T-helper 1 cell treated with Interleukin-12 subunit alpha and Interleukin-12 subunit beta and Interleukin-4 antibody, amounts not matched to agents 30 ng/mL and 1 ng/mL, for 36 hours (primary cell): ENCODE data around the gene KRT12. TPM values are rescaled to one million over a fixed set of nuclear protein-coding genes. Genes with fewer than 3 reads are reported as not detected.

Experiments used
- intact Hi-C: fragments of 100-400 bp; cut with micrococcal nuclease; formaldehyde crosslinking; loops from one replicate; pipeline ENCODE4 v1.15.1; 2024
- total RNA-seq: library from RNA; stranded (reverse); gene quantifications from 2 replicates; pipeline ENCODE4 v1.2.3, GENCODE V29; 2022

The KRT12 gene
- total RNA-seq = not detected in 2 replicates

- intact Hi-C loops = no loop called here
These were observed at the start of gene KRT12 for GRCh38 chr17:40866838-40867237. KRT12 (minus strand) TSS chr17:40867223; CDS start chr17:40867186, 37 bp downstream.

GRCh38 chr17:40916366-40916765, 49.3 kb upstream of the KRT12 start:
- intact Hi-C loops = no loop called here

- intact Hi-C loops = no loop called here
These were observed 48.8 kb upstream of the KRT12 start for GRCh38 chr17:40915721-40916256.

- intact Hi-C loops = no loop called here
These were observed 48.2 kb upstream of the KRT12 start for GRCh38 chr17:40915199-40915661.

GRCh38 chr17:40914075-40914855, 47.2 kb upstream of the KRT12 start:
- intact Hi-C loops = no loop called here

GRCh38 chr17:40912486-40913210, 45.6 kb upstream of the KRT12 start:
- intact Hi-C loops = no loop called here

- intact Hi-C loops = no loop called here
These were observed 43.4 kb upstream of the KRT12 start for GRCh38 chr17:40910441-40910841.

GRCh38 chr17:40909755-40910154, 42.7 kb upstream of the KRT12 start:
- intact Hi-C loops = loop anchor here (1.0 to 2.0 kb wide), 6 partner anchors 107 to 757 kb away; no protein-coding TSS in a partner anchor

GRCh38 chr17:40909351-40909750, 42.3 kb upstream of the KRT12 start:
- intact Hi-C loops = loop anchor here (1.0 to 2.0 kb wide), 6 partner anchors 107 to 757 kb away; no protein-coding TSS in a partner anchor

GRCh38 chr17:40906613-40907012, 39.6 kb upstream of the KRT12 start:
- intact Hi-C loops = no loop called here

- intact Hi-C loops = no loop called here
These were observed 38.3 kb upstream of the KRT12 start for GRCh38 chr17:40905370-40905769.

- intact Hi-C loops = no loop called here
These were observed 36.3 kb upstream of the KRT12 start for GRCh38 chr17:40903129-40903847.

GRCh38 chr17:40902498-40902897, 35.5 kb upstream of the KRT12 start:
- intact Hi-C loops = no loop called here

GRCh38 chr17:40901981-40902474, 35.0 kb upstream of the KRT12 start:
- intact Hi-C loops = no loop called here

GRCh38 chr17:40900809-40901356, 33.9 kb upstream of the KRT12 start:
- intact Hi-C loops = no loop called here

- intact Hi-C loops = no loop called here
These were observed 30.0 kb upstream of the KRT12 start for GRCh38 chr17:40896916-40897455.

- intact Hi-C loops = no loop called here
These were observed 28.2 kb upstream of the KRT12 start for GRCh38 chr17:40895106-40895730.

GRCh38 chr17:40888196-40888720, 21.2 kb upstream of the KRT12 start:
- intact Hi-C loops = no loop called here

- intact Hi-C loops = no loop called here
These were observed 19.1 kb upstream of the KRT12 start for GRCh38 chr17:40886090-40886489.
